Activated CD4-positive, alpha-beta T cell treated with anti-CD3 and anti-CD28 coated beads, Interleukin-2, amount 10 ng/mL, durations not matched to agents 7 days and 5 days (primary cell): ENCODE results near the gene TBC1D9B. TPM values are rescaled to one million over a fixed set of nuclear protein-coding genes. Genes with fewer than 3 reads are reported as not detected.

Experiments used
- CTCF ChIA-PET: fragments of 350-600 bp; sonication (Branson Sonifier 250); formaldehyde crosslinking; loops from one replicate; lab custom pipeline; 2021; ENCODE audit warnings: antibody characterized with exemption; lab: Charles Lee
- POLR2A ChIA-PET: fragments of 350-600 bp; sonication (Branson Sonifier 250); formaldehyde crosslinking; loops from one replicate; lab custom pipeline; 2021; ENCODE audit warnings: antibody characterized with exemption; lab: Charles Lee
- DNase-seq: peaks from one replicate; pipeline ENCODE4 v3.0.0-alpha.2; 2020
- H3K27ac Mint-ChIP-seq: one replicate; pipeline ENCODE4 v1.8.0; 2021; ENCODE audit warnings: mild to moderate bottlenecking, moderate library complexity, mixed read lengths
- H3K27me3 Mint-ChIP-seq: one replicate; pipeline ENCODE4 v1.8.0; 2021; ENCODE audit warnings: mixed read lengths
- H3K36me3 Mint-ChIP-seq: one replicate; pipeline ENCODE4 v1.8.0; 2021; ENCODE audit warnings: low read depth, mixed read lengths
- H3K4me1 Mint-ChIP-seq: one replicate; pipeline ENCODE4 v1.8.0; 2021; ENCODE audit warnings: mixed read lengths
- H3K4me3 Mint-ChIP-seq: one replicate; pipeline ENCODE4 v1.8.0; 2021; ENCODE audit warnings: mild to moderate bottlenecking, moderate library complexity, mixed read lengths
- H3K9me3 Mint-ChIP-seq: one replicate; pipeline ENCODE4 v1.8.0; 2021; ENCODE audit warnings: mixed read lengths
- total RNA-seq, 2 experiments: library from RNA; stranded (reverse); gene quantifications; one replicate each; pipeline ENCODE4 v1.2.3, GENCODE V29; 2021

The TBC1D9B gene
- 10 to 100 TPM; 86.4 to 92.9 TPM for total RNA-seq

DNA sequence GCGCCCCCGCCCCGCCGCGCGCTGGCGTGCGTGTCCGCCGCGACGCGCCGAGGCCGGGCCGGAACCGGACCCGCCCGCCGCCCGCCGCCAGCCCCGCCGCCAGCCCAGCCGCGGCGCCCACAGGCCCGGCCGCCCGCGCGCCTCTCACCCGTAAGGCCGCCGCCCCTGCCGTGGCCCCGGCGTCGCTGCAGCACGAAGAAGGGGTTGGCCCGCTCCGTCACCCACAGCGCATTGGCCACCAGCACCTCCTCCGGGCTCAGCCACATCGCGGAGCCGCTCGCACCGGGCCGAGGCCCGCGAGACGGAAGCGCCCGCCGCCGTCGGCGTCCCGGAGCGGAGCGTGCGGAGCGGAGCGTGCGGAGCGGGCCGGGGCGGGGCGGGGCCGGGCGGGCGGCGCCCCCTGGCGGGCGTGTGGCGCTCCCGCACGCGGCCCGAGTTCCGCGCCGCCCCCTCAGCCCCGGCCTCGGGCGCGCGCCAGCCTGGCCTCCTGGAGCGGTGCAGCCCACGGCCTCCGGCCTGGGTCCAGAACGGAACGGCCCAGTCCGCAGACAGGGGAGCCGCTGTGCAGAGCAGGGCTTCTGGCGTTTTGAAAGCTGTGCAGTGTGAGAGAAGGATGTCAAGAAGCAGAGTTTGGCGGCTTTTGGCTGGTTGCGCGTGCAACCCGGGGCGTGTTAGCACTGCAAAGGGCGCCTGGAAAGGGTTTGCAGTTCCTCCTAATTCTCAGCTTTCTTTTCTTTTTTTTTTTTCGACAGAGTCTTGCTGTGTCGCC is at the start of gene TBC1D9B:
TBC1D9B (minus strand) TSS at position 342 of the 769 bp plus-strand sequence; CDS start at position 266, 76 bp downstream.
- Mint-ChIP-seq H3K27me3 (no peaks in the 10 kb centered on the region), H3K4me1 (peaks cover 22% of the 10 kb centered on the region), H3K27ac (peak within 1 kb of the TSS; percentile 85), H3K4me3 (peak within 1 kb of the TSS; percentile 82), H3K36me3 (peaks cover 8% of the 10 kb centered on the region), H3K9me3 (no peaks in the 10 kb centered on the region)
- POLR2A ChIA-PET = interaction anchor here (0.6 kb wide), 1 partner anchor 96 kb away, joined by 15 read pairs; no protein-coding TSS in a partner anchor
- CTCF ChIA-PET = interaction anchor here (0.7 to 2.4 kb wide), 7 partner anchors 9 to 176 kb away, joined by 3 to 7 read pairs (median 4); no protein-coding TSS in a partner anchor
- peak; percentile 66 for DNase-seq

- POLR2A ChIA-PET = no interaction called here
- H3K36me3 Mint-ChIP-seq = no peaks in the 10 kb centered on the region
- no peak overlapping the region for H3K4me3 Mint-ChIP-seq
- no peaks in the 10 kb centered on the region for H3K9me3 Mint-ChIP-seq
- H3K27ac Mint-ChIP-seq = no peak overlapping the region
- no peaks in the 10 kb centered on the region for H3K4me1 Mint-ChIP-seq
- no peaks in the 10 kb centered on the region for H3K27me3 Mint-ChIP-seq
- no peak for DNase-seq
- CTCF ChIA-PET = no interaction called here
Observed at GRCh38 chr5:179955630-179956029, 47.9 kb upstream of the TBC1D9B start.

DNA sequence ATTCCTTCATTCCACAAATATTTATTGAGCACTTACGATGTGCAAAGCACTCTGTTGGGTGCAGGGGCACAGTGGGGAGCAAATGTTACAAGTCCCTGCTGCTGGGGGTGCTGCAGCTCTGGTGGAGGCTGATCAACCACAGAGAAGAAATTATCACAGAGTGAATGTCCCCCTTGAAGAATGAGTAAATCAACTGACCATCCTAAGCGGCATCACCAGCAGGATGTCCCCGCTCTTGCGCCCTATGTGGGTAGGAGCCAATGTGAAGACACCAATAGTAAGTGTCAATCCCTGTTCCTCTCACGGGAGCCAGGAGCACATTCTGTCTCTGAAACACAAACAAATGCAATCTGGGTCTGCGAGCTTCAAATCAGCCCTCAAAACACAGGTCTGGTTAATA is 47.4 kb upstream of the TBC1D9B start:
- no peak overlapping the region for H3K4me3 Mint-ChIP-seq
- no peak for DNase-seq
- H3K27ac Mint-ChIP-seq = no peak overlapping the region
- ChIA-PET POLR2A (no interaction called here), CTCF (no interaction called here)
- H3K9me3 Mint-ChIP-seq = no peaks in the 10 kb centered on the region
- H3K4me1 Mint-ChIP-seq = no peaks in the 10 kb centered on the region
- H3K36me3 Mint-ChIP-seq = no peaks in the 10 kb centered on the region
- no peaks in the 10 kb centered on the region for H3K27me3 Mint-ChIP-seq

GRCh38 chr5:179954434-179954833 is 46.7 kb upstream of the TBC1D9B start:
- DNase-seq = no peak
- CTCF ChIA-PET = no interaction called here
- POLR2A ChIA-PET = no interaction called here

GRCh38 chr5:179953987-179954386 is 46.3 kb upstream of the TBC1D9B start:
- H3K27me3 Mint-ChIP-seq = no peaks in the 10 kb centered on the region
- H3K4me1 Mint-ChIP-seq = no peaks in the 10 kb centered on the region
- no peaks in the 10 kb centered on the region for H3K9me3 Mint-ChIP-seq
- no peak for DNase-seq
- CTCF ChIA-PET = no interaction called here
- H3K36me3 Mint-ChIP-seq = no peaks in the 10 kb centered on the region
- no peak overlapping the region for H3K27ac Mint-ChIP-seq
- POLR2A ChIA-PET = no interaction called here
- no peak overlapping the region for H3K4me3 Mint-ChIP-seq

More at GRCh38 chr5:179954434-179954833, 46.7 kb upstream of the TBC1D9B start:
- Mint-ChIP-seq H3K27ac (no peak overlapping the region), H3K36me3 (no peaks in the 10 kb centered on the region), H3K9me3 (no peaks in the 10 kb centered on the region), H3K4me3 (no peak overlapping the region), H3K4me1 (no peaks in the 10 kb centered on the region), H3K27me3 (no peaks in the 10 kb centered on the region)

DNA sequence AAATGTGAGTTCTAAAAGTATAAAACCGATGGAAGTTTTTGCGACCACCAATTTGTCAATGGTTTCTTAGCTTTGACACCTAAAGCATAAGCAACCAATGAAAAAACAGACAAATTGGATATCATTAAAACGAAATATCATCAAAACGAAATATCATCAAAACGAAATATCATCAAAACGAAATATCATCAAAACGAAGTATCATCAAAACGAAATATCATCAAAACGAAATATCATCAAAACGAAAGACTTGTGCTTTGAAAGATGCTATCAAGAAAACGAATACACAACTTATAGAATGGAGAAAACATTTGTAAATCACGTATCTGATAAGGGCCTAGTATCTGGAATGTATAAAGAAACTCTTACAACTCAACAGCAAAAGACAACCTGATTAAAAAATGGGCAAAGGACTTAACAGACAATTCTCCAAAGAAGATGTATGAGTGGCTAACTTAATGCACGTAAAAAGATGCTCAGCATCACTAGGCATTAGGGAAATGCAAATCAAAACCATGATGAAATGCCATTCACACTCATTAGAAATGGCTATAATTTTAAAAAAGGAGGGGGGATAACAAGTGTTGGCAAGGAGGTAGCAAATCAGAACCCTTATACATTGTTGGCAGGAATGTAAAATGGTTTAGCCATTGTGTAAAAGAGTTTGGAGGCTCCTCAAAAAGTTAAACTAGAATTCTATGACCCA is 29.4 kb upstream of the TBC1D9B start:
- CTCF ChIA-PET = no interaction called here
- Mint-ChIP-seq H3K27ac (no peak overlapping the region), H3K4me3 (no peak overlapping the region), H3K27me3 (peaks cover 4% of the 10 kb centered on the region), H3K9me3 (no peaks in the 10 kb centered on the region), H3K4me1 (no peaks in the 10 kb centered on the region), H3K36me3 (no peaks in the 10 kb centered on the region)
- POLR2A ChIA-PET = no interaction called here
- DNase-seq = no peak

DNA sequence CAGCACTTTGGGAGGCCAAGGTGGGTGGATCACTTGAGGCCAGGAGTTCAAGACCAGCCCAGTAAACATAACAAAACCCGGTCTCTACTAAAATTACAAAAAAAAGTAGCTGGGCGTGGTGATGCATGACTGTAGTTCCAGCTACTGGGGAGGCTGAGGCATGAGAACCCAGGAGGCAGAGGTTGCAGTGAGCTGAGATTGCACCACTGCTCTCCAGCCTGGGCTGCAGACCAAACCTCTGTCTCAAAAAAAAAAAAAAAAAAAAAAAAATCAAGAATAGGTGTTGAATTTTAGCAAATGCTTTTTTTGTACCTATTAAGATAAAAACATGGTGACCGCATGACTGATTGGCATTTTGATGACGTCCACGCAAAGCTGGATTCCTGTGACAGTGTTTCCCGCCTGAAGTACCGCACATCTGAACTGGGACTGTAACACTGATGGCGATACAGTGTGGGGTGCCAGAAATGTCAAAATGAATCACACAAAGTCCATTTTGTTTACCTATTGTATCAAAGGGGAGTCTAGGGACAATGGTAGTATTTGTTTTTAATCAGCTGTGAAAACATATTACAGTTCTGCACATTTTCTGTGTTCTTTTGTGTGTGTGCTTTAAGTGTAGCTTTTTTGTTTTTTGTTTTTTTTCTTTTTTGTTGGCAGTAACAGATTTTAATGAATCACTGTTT is 23.2 kb upstream of the TBC1D9B start:
- Mint-ChIP-seq H3K4me3 (no peak overlapping the region), H3K9me3 (no peaks in the 10 kb centered on the region), H3K36me3 (no peaks in the 10 kb centered on the region), H3K27ac (no peak overlapping the region), H3K27me3 (no peaks in the 10 kb centered on the region), H3K4me1 (no peaks in the 10 kb centered on the region)
- POLR2A ChIA-PET = no interaction called here
- no peak for DNase-seq
- CTCF ChIA-PET = no interaction called here

GRCh38 chr5:179927824-179928223 is 20.1 kb upstream of the TBC1D9B start:
- no peak overlapping the region for H3K4me3 Mint-ChIP-seq
- H3K27ac Mint-ChIP-seq = no peak overlapping the region
- ChIA-PET POLR2A (no interaction called here), CTCF (no interaction called here)
- no peaks in the 10 kb centered on the region for H3K27me3 Mint-ChIP-seq
- no peak for DNase-seq
- H3K9me3 Mint-ChIP-seq = no peaks in the 10 kb centered on the region
- no peaks in the 10 kb centered on the region for H3K4me1 Mint-ChIP-seq
- no peaks in the 10 kb centered on the region for H3K36me3 Mint-ChIP-seq

GRCh38 chr5:179926657-179927056 is 19.0 kb upstream of the TBC1D9B start:
- no peaks in the 10 kb centered on the region for H3K36me3 Mint-ChIP-seq
- POLR2A ChIA-PET = no interaction called here
- CTCF ChIA-PET = interaction anchor here (0.6 kb wide), 1 partner anchor 1441 kb away, joined by 4 read pairs; no protein-coding TSS in a partner anchor

DNA sequence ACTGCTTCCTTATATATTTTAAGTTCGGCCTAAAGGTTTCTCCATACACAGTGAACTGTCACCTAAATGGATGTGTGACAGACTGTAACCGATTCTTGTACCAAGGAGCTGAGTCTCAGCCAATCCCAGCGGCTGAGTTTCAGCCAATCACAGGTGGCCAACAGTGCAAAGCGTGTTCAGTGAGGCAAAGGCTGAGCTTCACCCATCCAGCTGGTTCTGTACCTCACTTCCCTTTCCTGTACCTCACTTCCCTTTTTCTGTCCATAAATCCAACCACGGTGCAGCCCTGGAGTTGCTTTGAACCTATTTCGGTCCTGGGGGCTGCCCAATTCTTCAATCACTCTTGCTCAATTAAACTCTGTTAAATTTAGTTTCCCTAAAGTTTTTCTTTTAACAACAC is 15.7 kb upstream of the TBC1D9B start:
- H3K27me3 Mint-ChIP-seq = no peaks in the 10 kb centered on the region
- no peak for DNase-seq
- ChIA-PET CTCF (interaction anchor here (0.7 to 1.1 kb wide), 3 partner anchors 29 to 131 kb away, joined by 3 to 4 read pairs (median 3); no protein-coding TSS in a partner anchor), POLR2A (no interaction called here)
- no peaks in the 10 kb centered on the region for H3K4me1 Mint-ChIP-seq
- no peak overlapping the region for H3K4me3 Mint-ChIP-seq
- H3K9me3 Mint-ChIP-seq = no peaks in the 10 kb centered on the region
- no peak overlapping the region for H3K27ac Mint-ChIP-seq
- H3K36me3 Mint-ChIP-seq = no peaks in the 10 kb centered on the region

More at GRCh38 chr5:179926657-179927056, 19.0 kb upstream of the TBC1D9B start:
- H3K9me3 Mint-ChIP-seq = no peaks in the 10 kb centered on the region
- H3K27me3 Mint-ChIP-seq = no peaks in the 10 kb centered on the region
- no peak for DNase-seq
- H3K27ac Mint-ChIP-seq = no peak overlapping the region
- no peaks in the 10 kb centered on the region for H3K4me1 Mint-ChIP-seq
- no peak overlapping the region for H3K4me3 Mint-ChIP-seq

DNA sequence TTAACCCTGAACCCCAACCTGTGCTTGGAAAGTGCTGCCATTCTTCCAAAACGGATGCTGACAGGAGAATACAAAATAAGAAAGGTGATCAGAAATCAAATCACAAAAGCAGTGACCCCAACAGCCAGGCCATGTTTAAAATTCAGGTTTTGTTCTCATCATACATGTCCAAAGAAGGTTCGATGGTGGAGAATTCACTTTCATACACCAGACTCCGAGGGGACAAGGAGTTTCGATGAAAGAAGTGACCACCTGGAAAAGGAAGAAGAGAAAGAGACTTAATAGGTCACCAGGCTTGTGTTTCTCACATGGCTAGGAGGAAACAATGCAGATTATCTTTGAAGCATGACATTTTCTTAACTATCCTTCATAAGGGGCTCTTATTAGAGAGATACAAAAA is 12.5 kb upstream of the TBC1D9B start:
- ChIA-PET POLR2A (no interaction called here), CTCF (interaction anchor here (0.9 kb wide), 1 partner anchor 118 kb away, joined by 3 read pairs; no protein-coding TSS in a partner anchor)
- no peaks in the 10 kb centered on the region for H3K9me3 Mint-ChIP-seq
- no peaks in the 10 kb centered on the region for H3K4me1 Mint-ChIP-seq
- H3K4me3 Mint-ChIP-seq = no peak overlapping the region
- H3K27me3 Mint-ChIP-seq = no peaks in the 10 kb centered on the region
- H3K27ac Mint-ChIP-seq = no peak overlapping the region
- no peak for DNase-seq
- H3K36me3 Mint-ChIP-seq = no peaks in the 10 kb centered on the region

- Mint-ChIP-seq H3K4me1 (no peaks in the 10 kb centered on the region), H3K27ac (no peak overlapping the region), H3K36me3 (no peaks in the 10 kb centered on the region), H3K4me3 (no peak overlapping the region), H3K27me3 (no peaks in the 10 kb centered on the region), H3K9me3 (no peaks in the 10 kb centered on the region)
- CTCF ChIA-PET = interaction anchor here (0.9 kb wide), 1 partner anchor 118 kb away, joined by 3 read pairs; no protein-coding TSS in a partner anchor
- DNase-seq = no peak
- POLR2A ChIA-PET = no interaction called here
Observed at GRCh38 chr5:179919487-179920060, 11.9 kb upstream of the TBC1D9B start.
